ACC112 (cell line): ENCODE measurements around the gene B3GNT5.
A peak's percentile ranks its signal among the peaks of the same experiment; 100 is the strongest.

Source experiments
- H2AFZ ChIP-seq: fragments of 200-600 bp; sonication (generic); one replicate; pipeline ENCODE4 v1.6.0; 2017; ENCODE audit warnings: antibody characterized with exemption, low read length; ENCODE audit not compliant: unreplicated experiment
- H3K27ac ChIP-seq: fragments of 200-600 bp; sonication (generic); 2 replicates; pipeline ENCODE4 v1.5.1; 2014; ENCODE audit warnings: low read depth, mild to moderate bottlenecking, antibody characterized with exemption, low read length, moderate library complexity
- H3K27me3 ChIP-seq: fragments of 200-600 bp; sonication (generic); 2 replicates; pipeline ENCODE4 v1.6.1; 2014; ENCODE audit warnings: mild to moderate bottlenecking, antibody characterized with exemption, low read length, moderate library complexity, mixed read lengths; ENCODE audit not compliant: insufficient read depth
- H3K36me3 ChIP-seq: fragments of 200-600 bp; sonication (generic); 2 replicates; pipeline ENCODE4 v1.6.1; 2016; ENCODE audit warnings: mild to moderate bottlenecking, antibody characterized with exemption, low read length, moderate library complexity, mixed read lengths; ENCODE audit not compliant: insufficient read depth
- H3K4me1 ChIP-seq: fragments of 200-600 bp; sonication (generic); one replicate; pipeline ENCODE4 v1.6.1; 2016; ENCODE audit warnings: low read length, mixed read lengths; ENCODE audit not compliant: insufficient read depth, unreplicated experiment, control insufficient read depth
- H3K4me3 ChIP-seq: fragments of 200-600 bp; sonication (generic); 2 replicates; pipeline ENCODE4 v1.5.1; 2014; ENCODE audit warnings: mild to moderate bottlenecking, low read depth, low read length
- H3K79me2 ChIP-seq: fragments of 200-600 bp; sonication (generic); one replicate; pipeline ENCODE4 v1.6.0; 2016; ENCODE audit warnings: low read length; ENCODE audit not compliant: control insufficient read depth, unreplicated experiment, insufficient read depth

B3GNT5 gene

DNA sequence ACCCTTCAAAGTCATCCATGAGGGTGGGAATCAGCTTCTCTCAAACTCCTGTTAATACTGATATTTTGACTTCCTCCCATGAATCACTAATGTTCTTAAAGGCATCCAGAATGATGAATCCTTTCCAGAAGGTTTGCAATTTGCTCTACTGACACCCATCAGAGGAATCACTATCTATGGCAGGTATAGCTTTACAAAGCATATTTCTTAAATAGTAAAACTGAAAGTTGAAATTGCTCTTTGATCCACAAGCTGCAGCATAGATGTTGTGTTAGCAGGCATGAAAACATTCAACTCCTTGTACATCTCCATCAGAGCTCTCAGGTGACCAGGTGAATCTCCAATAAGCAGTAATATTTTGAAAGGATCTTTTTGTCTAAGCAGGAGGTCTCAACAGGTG, 66.3 kb downstream of the B3GNT5 start:
- H3K27ac ChIP-seq = 0 out of 2 replicates have a peak overlapping the region, but pooled peaks have one; percentile 42
- no peaks in the 10 kb centered on the region for H3K79me2 ChIP-seq
- H3K4me1 ChIP-seq = peaks cover 31% of the 10 kb centered on the region
- H3K36me3 ChIP-seq = no peaks in the 10 kb centered on the region
- H3K27me3 ChIP-seq = no peaks in the 10 kb centered on the region
- no peak overlapping the region for H3K4me3 ChIP-seq
- H2AFZ ChIP-seq = no peak overlapping the region
